WTC11 (cell line): ENCODE results near the gene FBXW2. TPM values are rescaled to one million over a fixed set of nuclear protein-coding genes. Genes with fewer than 3 reads are reported as not detected.

Experiments
- ATAC-seq: fragments of 200-7000 bp; cut with Tn5 transposase; 2 replicates; pipeline ENCODE4 v1.10.0; 2021; ENCODE audit warnings: mild to moderate bottlenecking, moderate library complexity
- CTCF ChIA-PET: fragments of 300-600 bp; sonication (Branson Sonifier 250); formaldehyde crosslinking; loops from one replicate; lab custom pipeline; 2021; ENCODE audit warnings: antibody characterized with exemption; lab: Charles Lee
- POLR2A ChIA-PET: fragments of 350-600 bp; sonication (Branson Sonifier 250); formaldehyde crosslinking; loops from one replicate; lab custom pipeline; 2021; ENCODE audit warnings: antibody characterized with exemption; lab: Charles Lee
- DNase-seq: peaks from one replicate; pipeline ENCODE4 v3.0.0; 2021; ENCODE audit warnings: low spot score
- H3K27ac Mint-ChIP-seq: 2 replicates; pipeline ENCODE4 v1.8.0; 2021; ENCODE audit warnings: mixed read lengths
- H3K27me3 Mint-ChIP-seq: 2 replicates; pipeline ENCODE4 v1.8.0; 2021; ENCODE audit warnings: low read depth, mild to moderate bottlenecking, moderate library complexity, mixed read lengths
- H3K36me3 Mint-ChIP-seq: 2 replicates; pipeline ENCODE4 v1.8.0; 2021; ENCODE audit warnings: mixed read lengths
- H3K4me1 Mint-ChIP-seq: 2 replicates; pipeline ENCODE4 v1.8.0; 2022; ENCODE audit warnings: mixed read lengths
- H3K4me3 Mint-ChIP-seq: 2 replicates; pipeline ENCODE4 v1.8.0; 2021; ENCODE audit warnings: mild to moderate bottlenecking, moderate library complexity, mixed read lengths
- H3K9me3 Mint-ChIP-seq: 2 replicates; pipeline ENCODE4 v1.8.0; 2021; ENCODE audit warnings: mixed read lengths
- CREB1 ChIP-seq: sonication (generic); formaldehyde crosslinking; IDR thresholded peaks from 2 replicates; pipeline ENCODE4 v1.8.0; 2023; ENCODE audit warnings: mild to moderate bottlenecking, missing genetic modification reagents
- ELF4 ChIP-seq: sonication (generic); formaldehyde crosslinking; IDR thresholded peaks from 2 replicates; pipeline ENCODE4 v1.8.1; 2022; ENCODE audit warnings: low read depth, mild to moderate bottlenecking, moderate library complexity, missing genetic modification reagents
- EMX1 ChIP-seq: fragments of 250-450 bp; sonication (Bioruptor Pico); IDR thresholded peaks from 2 replicates; pipeline ENCODE4 v1.8.0; 2021; ENCODE audit warnings: mild to moderate bottlenecking
- GTF2I ChIP-seq: fragments of 250-450 bp; sonication (Bioruptor Pico); conservative IDR thresholded peaks from 2 replicates; pipeline ENCODE4 v1.4.0; 2021; ENCODE audit warnings: mild to moderate bottlenecking
- HMGXB4 ChIP-seq: sonication (generic); formaldehyde crosslinking; IDR thresholded peaks from 2 replicates; pipeline ENCODE4 v1.8.1; 2023; ENCODE audit warnings: mild to moderate bottlenecking, moderate library complexity, missing genetic modification reagents
- IRF2 ChIP-seq: sonication (generic); formaldehyde crosslinking; IDR thresholded peaks from 2 replicates; pipeline ENCODE4 v1.8.0; 2022; ENCODE audit warnings: low read depth, missing genetic modification reagents, borderline replicate concordance
- JUN ChIP-seq: sonication (generic); formaldehyde crosslinking; IDR thresholded peaks from 2 replicates; pipeline ENCODE4 v1.8.0; 2023; ENCODE audit warnings: mild to moderate bottlenecking, missing genetic modification reagents
- KAT7 ChIP-seq: sonication (generic); formaldehyde crosslinking; IDR thresholded peaks from 2 replicates; pipeline ENCODE4 v1.8.1; 2023; ENCODE audit warnings: missing genetic modification reagents, mild to moderate bottlenecking, borderline replicate concordance
- MLX ChIP-seq: sonication (generic); formaldehyde crosslinking; IDR thresholded peaks from 2 replicates; pipeline ENCODE4 v1.8.1; 2023; ENCODE audit warnings: mild to moderate bottlenecking, missing genetic modification reagents, moderate library complexity
- MXD4 ChIP-seq: fragments of 250-450 bp; sonication (Bioruptor Pico); IDR thresholded peaks from 2 replicates; pipeline ENCODE4 v1.8.0; 2021; ENCODE audit warnings: mild to moderate bottlenecking, moderate library complexity, borderline replicate concordance
- PRRX2 ChIP-seq: fragments of 250-450 bp; sonication (Bioruptor Pico); IDR thresholded peaks from 2 replicates; pipeline ENCODE4 v1.8.0; 2021; ENCODE audit warnings: mild to moderate bottlenecking
- SMAD4 ChIP-seq: sonication (generic); formaldehyde crosslinking; IDR thresholded peaks from 2 replicates; pipeline ENCODE4 v1.8.0; 2022; ENCODE audit warnings: mild to moderate bottlenecking, missing genetic modification reagents
- TCF7 ChIP-seq: sonication (generic); formaldehyde crosslinking; IDR thresholded peaks from 2 replicates; pipeline ENCODE4 v1.8.0; 2022; ENCODE audit warnings: mild to moderate bottlenecking, low read depth, missing genetic modification reagents, moderate library complexity
- ZNF219 ChIP-seq: sonication (generic); formaldehyde crosslinking; IDR thresholded peaks from 2 replicates; pipeline ENCODE4 v1.8.0; 2023; ENCODE audit warnings: missing genetic modification reagents, mild to moderate bottlenecking, borderline replicate concordance
- ZNF532 ChIP-seq: fragments of 250-450 bp; sonication (Bioruptor Pico); IDR thresholded peaks from 2 replicates; pipeline ENCODE4 v1.9.0; 2021; ENCODE audit warnings: mild to moderate bottlenecking, borderline replicate concordance
- ZSCAN18 ChIP-seq: fragments of 250-450 bp; sonication (Bioruptor Pico); IDR thresholded peaks from 2 replicates; pipeline ENCODE4 v2.1.2; 2022; ENCODE audit warnings: mild to moderate bottlenecking, moderate library complexity
- total RNA-seq: library from RNA; stranded (reverse); gene quantifications from 3 replicates; pipeline ENCODE4 v1.2.3, GENCODE V29; 2021
- TF ChIP-seq, protein P1 (sequence below): sonication (generic); formaldehyde crosslinking; conservative IDR thresholded peaks from 2 replicates; pipeline ENCODE4 v1.8.1; 2022; ENCODE audit warnings: mild to moderate bottlenecking, missing genetic modification reagents
- TF ChIP-seq, protein P2 (sequence below): sonication (generic); formaldehyde crosslinking; IDR thresholded peaks from 2 replicates; pipeline ENCODE4 v1.8.1; 2022; ENCODE audit warnings: low read depth, missing genetic modification reagents, borderline replicate concordance
- TF ChIP-seq, protein P3 (sequence below): sonication (generic); formaldehyde crosslinking; IDR thresholded peaks from 2 replicates; pipeline ENCODE4 v1.8.0; 2022; ENCODE audit warnings: missing genetic modification reagents
- TF ChIP-seq, protein P4 (sequence below): sonication (generic); formaldehyde crosslinking; IDR thresholded peaks from 2 replicates; pipeline ENCODE4 v1.8.0; 2022; ENCODE audit warnings: mild to moderate bottlenecking, missing genetic modification reagents

Gene FBXW2
- total RNA-seq, 1 experiment from 2014 or later, result 59.8 TPM

DNA sequence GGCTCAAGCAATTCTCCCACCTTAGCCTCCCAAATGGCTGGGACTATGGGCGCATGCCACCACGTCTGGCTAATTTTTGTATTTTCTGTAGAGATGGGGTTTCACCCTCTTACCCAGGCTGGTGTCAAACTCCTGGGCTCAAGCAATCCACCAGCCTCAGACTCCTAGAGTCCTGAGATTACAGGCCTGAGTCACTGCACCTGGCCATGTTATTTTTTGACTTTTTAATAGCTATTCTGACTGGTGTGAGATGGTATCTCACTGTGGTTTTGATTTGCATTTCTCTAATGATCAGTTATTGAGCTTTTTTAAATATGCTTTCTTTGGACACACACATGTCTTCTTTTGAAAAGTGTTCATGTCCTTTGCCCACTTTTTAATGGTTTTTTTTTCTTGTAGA lies 38.2 kb downstream of the FBXW2 start (continued):
- TF ChIP-seq, protein P1, sequence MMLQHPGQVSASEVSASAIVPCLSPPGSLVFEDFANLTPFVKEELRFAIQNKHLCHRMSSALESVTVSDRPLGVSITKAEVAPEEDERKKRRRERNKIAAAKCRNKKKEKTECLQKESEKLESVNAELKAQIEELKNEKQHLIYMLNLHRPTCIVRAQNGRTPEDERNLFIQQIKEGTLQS, result no peak
- no peak for TF ChIP-seq ZSCAN18 (CRISPR knock-in tag)
- TF ChIP-seq ZNF219 (CRISPR knock-in tag), result no peak
- no peak for TF ChIP-seq GTF2I (CRISPR knock-in tag)
- no peak for TF ChIP-seq KAT7
- TF ChIP-seq MXD4 (CRISPR knock-in tag), result no peak
- TF ChIP-seq, protein P2, sequence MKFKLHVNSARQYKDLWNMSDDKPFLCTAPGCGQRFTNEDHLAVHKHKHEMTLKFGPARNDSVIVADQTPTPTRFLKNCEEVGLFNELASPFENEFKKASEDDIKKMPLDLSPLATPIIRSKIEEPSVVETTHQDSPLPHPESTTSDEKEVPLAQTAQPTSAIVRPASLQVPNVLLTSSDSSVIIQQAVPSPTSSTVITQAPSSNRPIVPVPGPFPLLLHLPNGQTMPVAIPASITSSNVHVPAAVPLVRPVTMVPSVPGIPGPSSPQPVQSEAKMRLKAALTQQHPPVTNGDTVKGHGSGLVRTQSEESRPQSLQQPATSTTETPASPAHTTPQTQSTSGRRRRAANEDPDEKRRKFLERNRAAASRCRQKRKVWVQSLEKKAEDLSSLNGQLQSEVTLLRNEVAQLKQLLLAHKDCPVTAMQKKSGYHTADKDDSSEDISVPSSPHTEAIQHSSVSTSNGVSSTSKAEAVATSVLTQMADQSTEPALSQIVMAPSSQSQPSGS (CRISPR knock-in tag), result no peak
- no peak for TF ChIP-seq JUN (CRISPR knock-in tag)
- TF ChIP-seq TCF7 (CRISPR knock-in tag), result no peak
- no peak for TF ChIP-seq CREB1 (CRISPR knock-in tag)
- TF ChIP-seq ELF4 (CRISPR knock-in tag), result no peak

- CTCF ChIA-PET, result interaction anchor here (1.1 kb wide), 1 partner anchor 21 kb away, joined by 3 read pairs; no protein-coding TSS in a partner anchor
- TF ChIP-seq, protein P3, sequence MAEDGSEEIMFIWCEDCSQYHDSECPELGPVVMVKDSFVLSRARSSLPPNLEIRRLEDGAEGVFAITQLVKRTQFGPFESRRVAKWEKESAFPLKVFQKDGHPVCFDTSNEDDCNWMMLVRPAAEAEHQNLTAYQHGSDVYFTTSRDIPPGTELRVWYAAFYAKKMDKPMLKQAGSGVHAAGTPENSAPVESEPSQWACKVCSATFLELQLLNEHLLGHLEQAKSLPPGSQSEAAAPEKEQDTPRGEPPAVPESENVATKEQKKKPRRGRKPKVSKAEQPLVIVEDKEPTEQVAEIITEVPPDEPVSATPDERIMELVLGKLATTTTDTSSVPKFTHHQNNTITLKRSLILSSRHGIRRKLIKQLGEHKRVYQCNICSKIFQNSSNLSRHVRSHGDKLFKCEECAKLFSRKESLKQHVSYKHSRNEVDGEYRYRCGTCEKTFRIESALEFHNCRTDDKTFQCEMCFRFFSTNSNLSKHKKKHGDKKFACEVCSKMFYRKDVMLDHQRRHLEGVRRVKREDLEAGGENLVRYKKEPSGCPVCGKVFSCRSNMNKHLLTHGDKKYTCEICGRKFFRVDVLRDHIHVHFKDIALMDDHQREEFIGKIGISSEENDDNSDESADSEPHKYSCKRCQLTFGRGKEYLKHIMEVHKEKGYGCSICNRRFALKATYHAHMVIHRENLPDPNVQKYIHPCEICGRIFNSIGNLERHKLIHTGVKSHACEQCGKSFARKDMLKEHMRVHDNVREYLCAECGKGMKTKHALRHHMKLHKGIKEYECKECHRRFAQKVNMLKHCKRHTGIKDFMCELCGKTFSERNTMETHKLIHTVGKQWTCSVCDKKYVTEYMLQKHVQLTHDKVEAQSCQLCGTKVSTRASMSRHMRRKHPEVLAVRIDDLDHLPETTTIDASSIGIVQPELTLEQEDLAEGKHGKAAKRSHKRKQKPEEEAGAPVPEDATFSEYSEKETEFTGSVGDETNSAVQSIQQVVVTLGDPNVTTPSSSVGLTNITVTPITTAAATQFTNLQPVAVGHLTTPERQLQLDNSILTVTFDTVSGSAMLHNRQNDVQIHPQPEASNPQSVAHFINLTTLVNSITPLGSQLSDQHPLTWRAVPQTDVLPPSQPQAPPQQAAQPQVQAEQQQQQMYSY (CRISPR knock-in tag), result no peak
- TF ChIP-seq IRF2 (CRISPR knock-in tag), result no peak
- TF ChIP-seq MLX (CRISPR knock-in tag), result no peak
- TF ChIP-seq HMGXB4 (CRISPR knock-in tag), result no peak
- no peak for TF ChIP-seq GTF2I (CRISPR knock-in tag)
- TF ChIP-seq SMAD4 (CRISPR knock-in tag), result no peak
- no peak for TF ChIP-seq PRRX2 (CRISPR knock-in tag)
- TF ChIP-seq, protein P2 (CRISPR knock-in tag), result no peak
- no peak for TF ChIP-seq EMX1
- no peak for TF ChIP-seq ZNF532 (CRISPR knock-in tag)
- TF ChIP-seq, protein P4, sequence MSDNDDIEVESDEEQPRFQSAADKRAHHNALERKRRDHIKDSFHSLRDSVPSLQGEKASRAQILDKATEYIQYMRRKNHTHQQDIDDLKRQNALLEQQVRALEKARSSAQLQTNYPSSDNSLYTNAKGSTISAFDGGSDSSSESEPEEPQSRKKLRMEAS (CRISPR knock-in tag), result no peak
Measured at GRCh38 chr9:120750421-120750820, 42.8 kb downstream of the FBXW2 start.

More at GRCh38 chr9:120750421-120750820, 42.8 kb downstream of the FBXW2 start:
- 0 out of 2 replicates have a peak, but pooled peaks cover 5% of the 10 kb centered on the region for H3K36me3 Mint-ChIP-seq
- POLR2A ChIA-PET, result no interaction called here
- no peaks in the 10 kb centered on the region for H3K27me3 Mint-ChIP-seq
- H3K27ac Mint-ChIP-seq, result no peak overlapping the region
- H3K9me3 Mint-ChIP-seq, result 0 out of 2 replicates have a peak, but pooled peaks cover 8% of the 10 kb centered on the region
- no peak for DNase-seq
- no peak for ATAC-seq
- peaks cover 2% of the 10 kb centered on the region; the same call in 1 of the 2 replicates for H3K4me1 Mint-ChIP-seq
- no peak overlapping the region for H3K4me3 Mint-ChIP-seq
